Endothelial cell of umbilical vein (primary cell): ENCODE measurements around the gene SWSAP1. TPM values are rescaled to one million over a fixed set of nuclear protein-coding genes. Genes with fewer than 3 reads are reported as not detected.

ENCODE experiments used
- BruUV-seq: library from RNA; stranded (reverse); fragments of 400-500 nt; replicated peaks from 2 replicates; lab custom pipeline; 2021; lab: Mats Ljungman, UMichigan
- CTCF ChIA-PET: fragments of 300-600, 350-600 bp; sonication (Branson Sonifier 250); formaldehyde crosslinking; loops from one replicate; lab custom pipeline; 2021; ENCODE audit warnings: antibody characterized with exemption, inconsistent platforms; lab: Charles Lee
- POLR2A ChIA-PET: fragments of 300-600, 350-600 bp; sonication (Branson Sonifier 250); formaldehyde crosslinking; loops from one replicate; lab custom pipeline; 2021; ENCODE audit warnings: antibody characterized with exemption, inconsistent platforms; lab: Charles Lee
- DNase-seq: peaks from one replicate; pipeline ENCODE4 v3.0.0-alpha.2; 2011; ENCODE audit warnings: low read depth, low spot score
- FAIRE-seq: peaks from 2 replicates; lab custom pipeline; 2011; peaks lifted over from hg19 to GRCh38; lab: Jason Lieb, UNC
- H2AFZ ChIP-seq: 2 replicates; pipeline ENCODE4 v1.6.0; 2012; ENCODE audit warnings: low read depth, low read length, control low read depth, inconsistent platforms
- H3K27ac ChIP-seq: 2 replicates; pipeline ENCODE4 v1.5.1; 2011; ENCODE audit warnings: low read depth, mild to moderate bottlenecking, control low read depth, low read length, moderate library complexity; ENCODE audit not compliant: insufficient read depth
- H3K27me3 ChIP-seq, 2 experiments: 2 replicates each; pipeline versions ENCODE4 v1.6.0 to v1.6.1; 2011; ENCODE audit warnings: low read length in 2 of 2, mixed read lengths in 1 of 2; ENCODE audit not compliant: control insufficient read depth in 2 of 2, insufficient read depth in 2 of 2
- H3K36me3 ChIP-seq, 2 experiments: 2 replicates in 1 of 2; 3 replicates in 1 of 2; pipeline ENCODE4 v1.5.1; 2011; ENCODE audit warnings: low read length in 2 of 2, mild to moderate bottlenecking in 1 of 2, moderate library complexity in 1 of 2; ENCODE audit not compliant: control insufficient read depth in 2 of 2, insufficient read depth in 2 of 2; ENCODE audit errors: extremely low read depth in 1 of 2
- H3K4me1 ChIP-seq: 3 replicates; pipeline ENCODE4 v1.5.1; 2011; ENCODE audit warnings: mild to moderate bottlenecking, low read length; ENCODE audit not compliant: control insufficient read depth, insufficient read depth; ENCODE audit errors: extremely low read depth
- H3K4me2 ChIP-seq: 2 replicates; pipeline ENCODE4 v1.6.1; 2011; ENCODE audit warnings: low read length, control low read depth, mixed read lengths; ENCODE audit not compliant: insufficient read depth
- H3K4me3 ChIP-seq, 3 experiments: fragments of 200-600 bp in 1 of 3; sonication (generic), shearing (Covaris generic) in 1 of 3; replicated peaks in 1 of 3; 2 replicates each; pipeline ENCODE4 v1.5.1; 2011 to 2016; ENCODE audit warnings: control low read depth in 3 of 3, low read length in 3 of 3, mild to moderate bottlenecking in 2 of 3, inconsistent platforms in 1 of 3, low read depth in 1 of 3, moderate library complexity in 1 of 3; ENCODE audit not compliant: insufficient read depth in 1 of 3
- H3K79me2 ChIP-seq: 2 replicates; pipeline ENCODE4 v1.6.0; 2012; ENCODE audit warnings: low read length, inconsistent platforms; ENCODE audit not compliant: control insufficient read depth, insufficient read depth
- H3K9ac ChIP-seq: replicated peaks from 2 replicates; pipeline ENCODE3; 2011; ENCODE audit warnings: low read length, control low read depth; ENCODE audit not compliant: insufficient read depth; ENCODE audit errors: extremely low read depth
- H3K9me1 ChIP-seq: replicated peaks from 3 replicates; pipeline ENCODE4 v1.6.0; 2011; ENCODE audit warnings: mild to moderate bottlenecking, low read length; ENCODE audit not compliant: control insufficient read depth, insufficient read depth; ENCODE audit errors: extremely low read depth
- H3K9me3 ChIP-seq: replicated peaks from 2 replicates; pipeline ENCODE4 v1.5.1; 2012; ENCODE audit warnings: low read length, inconsistent platforms; ENCODE audit not compliant: control insufficient read depth, insufficient read depth
- H4K20me1 ChIP-seq: replicated peaks from 2 replicates; pipeline ENCODE3; 2011; ENCODE audit warnings: mild to moderate bottlenecking, low read length; ENCODE audit not compliant: control insufficient read depth, insufficient read depth; ENCODE audit errors: extremely low read depth
- CTCF ChIP-seq, 2 donors: IDR thresholded peaks; 1 replicate in 1 of 2; 2 replicates in 1 of 2; pipeline ENCODE4 v1.5.1; 2011; ENCODE audit warnings: low read length in 2 of 2, mild to moderate bottlenecking in 2 of 2, moderate library complexity in 2 of 2, control low read depth in 1 of 2, inconsistent platforms in 1 of 2, low read depth in 1 of 2; ENCODE audit not compliant: insufficient read depth in 1 of 2; ENCODE audit errors: extremely low read depth in 1 of 2
- EZH2 ChIP-seq: IDR thresholded peaks from 2 replicates; pipeline ENCODE4 v1.6.1; 2012; ENCODE audit warnings: borderline replicate concordance, low read depth, mild to moderate bottlenecking, moderate library complexity, low read length, inconsistent platforms; ENCODE audit not compliant: severe bottlenecking
- FOS ChIP-seq: IDR thresholded peaks from 2 replicates; pipeline ENCODE4 v1.6.1; 2011; ENCODE audit warnings: mild to moderate bottlenecking, low read length, moderate library complexity, borderline replicate concordance; ENCODE audit not compliant: insufficient read depth
- JUN ChIP-seq: IDR thresholded peaks from 2 replicates; pipeline ENCODE4 v1.6.1; 2011; ENCODE audit warnings: borderline replicate concordance, low read depth; ENCODE audit not compliant: insufficient read length, insufficient read depth
- MAX ChIP-seq: IDR thresholded peaks from 2 replicates; pipeline ENCODE4 v1.6.1; 2011; ENCODE audit not compliant: insufficient read depth, insufficient read length
- MYC ChIP-seq: IDR thresholded peaks from one replicate; pipeline ENCODE4 v1.6.1; 2011; ENCODE audit warnings: mild to moderate bottlenecking, low read depth, low read length
- POLR2A ChIP-seq: IDR thresholded peaks from 2 replicates; pipeline ENCODE4 v1.6.1; 2012; ENCODE audit warnings: low read depth, mild to moderate bottlenecking, control low read depth, low read length
- POLR2AphosphoS5 ChIP-seq: IDR thresholded peaks from 2 replicates; pipeline ENCODE4 v1.6.1; 2012; ENCODE audit warnings: low read depth, mild to moderate bottlenecking, control low read depth, low read length, moderate library complexity; ENCODE audit not compliant: insufficient read depth
- dilution Hi-C: fragments of 300-500 bp; cut with MboI; formaldehyde crosslinking; loops from one replicate; pipeline ENCODE4 v1.15.0; 2019; ENCODE audit warnings: low sequenced_read_pairs; ENCODE audit not compliant: extremely low pct_ligation_motif_present
- intact Hi-C: fragments of 100-400 bp; cut with micrococcal nuclease; formaldehyde crosslinking; loops from one replicate; pipeline ENCODE4 v1.10.0; 2022
- polyA plus RNA-seq, 4 experiments: library from polyadenylated mRNA; depleted of rRNA in 3 of 4; stranded (reverse) in 3 of 4; unstranded in 1 of 4; fragments of >200 nt; gene quantifications; 2 replicates each; pipeline versions ENCODE4 v1.2.1 to v1.2.3, GENCODE V29; 2011 to 2012; ENCODE audit warnings: missing spikeins in 1 of 4
- total RNA-seq: library from RNA; stranded (reverse); gene quantifications from 2 replicates; pipeline ENCODE4 v1.2.3, GENCODE V29; 2021

The SWSAP1 gene
- total and polyA plus RNA-seq, 2 donors (not counting 3 experiments of a cell fraction or from before 2014, with no cell fraction given) = 3.7 to 4.4 TPM

DNA sequence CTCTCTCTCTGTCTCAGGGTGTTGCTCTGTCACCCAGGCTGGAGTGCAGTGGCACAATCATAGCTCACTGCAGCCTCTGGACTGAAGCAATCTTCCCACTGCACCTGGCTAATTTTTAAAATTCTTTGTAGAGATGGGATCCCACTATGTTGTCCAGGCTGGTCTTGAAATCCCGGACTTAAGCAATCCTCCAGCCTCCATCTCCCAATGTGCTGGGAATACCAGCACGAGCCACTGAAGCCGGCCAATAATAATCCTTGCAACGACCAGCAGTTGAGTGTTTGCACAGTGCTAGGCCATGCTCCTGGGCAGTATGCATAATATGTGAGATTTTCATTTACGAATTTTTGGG lies 10.3 kb downstream of the SWSAP1 start:
- dilution Hi-C loops = no loop called here
- no peak for DNase-seq
- ChIA-PET POLR2A (interaction anchor here (1.2 kb wide), 1 partner anchor 10 kb away, joined by 4 read pairs; the partner anchor contains the start of gene SWSAP1), CTCF (interaction anchor here (2.1 to 5.5 kb wide), 2 partner anchors 91 to 98 kb away, joined by 12 to 55 read pairs; no protein-coding TSS in a partner anchor)
- no TSS peak for BruUV-seq
- Histone ChIP-seq H3K9me3 (no peaks in the 10 kb centered on the region), H3K79me2 (peaks cover 4% of the 10 kb centered on the region), H3K4me2 (no peak overlapping the region), H3K27ac (no peak overlapping the region), H3K4me3 (no peak overlapping the region), H3K36me3 (no peaks in the 10 kb centered on the region), H4K20me1 (no peaks in the 10 kb centered on the region), H3K27me3 (no peaks in the 10 kb centered on the region), H3K4me1 (peaks cover 19% of the 10 kb centered on the region), H3K9ac (no peak overlapping the region), H3K9me1 (no peaks in the 10 kb centered on the region), H2AFZ (no peak overlapping the region)
- FAIRE-seq = no peak
- TF ChIP-seq FOS = no peak
- no peak for TF ChIP-seq EZH2
- TF ChIP-seq CTCF (IDR thresholded peaks at IDR 0.05; ENCODE audit: extremely low read depth in 1 of 2, insufficient read depth in 1 of 2, low read depth in 1 of 2, low read length in 2 of 2) = no peak
- TF ChIP-seq MYC = no peak
- TF ChIP-seq POLR2A = no peak
- TF ChIP-seq POLR2AphosphoS5 = no peak
- no peak for TF ChIP-seq MAX
- no peak for TF ChIP-seq JUN
- intact Hi-C loops = loop anchor here (2.0 to 5.0 kb wide), 2 partner anchors 22 to 38 kb away; no protein-coding TSS in a partner anchor
